AG04450 (cell line): ENCODE measurements around the gene DEFB110. TPM values are rescaled to one million over a fixed set of nuclear protein-coding genes. Genes with fewer than 3 reads are reported as not detected.
A peak's percentile ranks its signal among the peaks of the same experiment; 100 is the strongest.

Experiments used
- CTCF ChIA-PET: fragments of 300-600, 350-600 bp; formaldehyde crosslinking; extraction: SDS; loops from one replicate; lab custom pipeline; 2022; ENCODE audit warnings: antibody characterized with exemption, inconsistent platforms; lab: Charles Lee
- POLR2A ChIA-PET: fragments of 350-600 bp; formaldehyde crosslinking; extraction: SDS; loops from one replicate; lab custom pipeline; 2021; ENCODE audit warnings: antibody characterized with exemption, inconsistent platforms; lab: Yijun Ruan, JAX
- DNase-seq: peaks from one replicate; pipeline ENCODE4 v3.0.0-alpha.2; 2011; ENCODE audit warnings: low read depth, low spot score
- H3K27ac ChIP-seq: one replicate; pipeline ENCODE4 v1.5.1; 2012; ENCODE audit warnings: low read depth, low read length, control low read depth
- H3K27me3 ChIP-seq: one replicate; pipeline ENCODE4 v1.6.0; 2012; ENCODE audit warnings: low read length; ENCODE audit not compliant: control insufficient read depth, insufficient read depth
- H3K4me3 ChIP-seq: 2 replicates; pipeline ENCODE4 v1.5.1; 2011; ENCODE audit warnings: mild to moderate bottlenecking, low read depth, low read length, control low read depth
- H3K9me3 ChIP-seq: 2 replicates; pipeline ENCODE4 v1.5.1; 2012; ENCODE audit warnings: low read length; ENCODE audit not compliant: control insufficient read depth, insufficient read depth
- CTCF ChIP-seq: IDR thresholded peaks from 2 replicates; pipeline ENCODE4 v1.5.1; 2011; ENCODE audit warnings: low read depth, low read length, control low read depth, inconsistent platforms
- polyA plus RNA-seq: library from polyadenylated mRNA; depleted of rRNA; stranded (reverse); fragments of >200 nt; gene quantifications from 2 replicates; pipeline ENCODE4 v1.2.3, GENCODE V29; 2011

The DEFB110 gene
- polyA plus RNA-seq, 1 experiment, result not detected

- CTCF ChIA-PET, result no interaction called here
- POLR2A ChIA-PET, result no interaction called here
- DNase-seq, result no peak
- no peak overlapping the region for H3K4me3 ChIP-seq
- no peak overlapping the region for H3K27ac ChIP-seq
- no peaks in the 10 kb centered on the region for H3K9me3 ChIP-seq
- H3K27me3 ChIP-seq, result no peaks in the 10 kb centered on the region
- TF ChIP-seq CTCF, result no peak
Observed at GRCh38 chr6:50047026-50047425, 25.2 kb upstream of the DEFB110 start.

GRCh38 chr6:50030777-50031562 is 9.2 kb upstream of the DEFB110 start:
- no peak for DNase-seq
- CTCF ChIA-PET, result interaction anchor here (0.8 to 1.2 kb wide), 3 partner anchors 13 to 163 kb away, joined by 3 to 5 read pairs (median 3); no protein-coding TSS in a partner anchor

GRCh38 chr6:50030350-50030749 is 8.6 kb upstream of the DEFB110 start:
- H3K27ac ChIP-seq, result no peak overlapping the region
- TF ChIP-seq CTCF, result no peak
- ChIA-PET CTCF (interaction anchor here (0.6 to 0.9 kb wide), 2 partner anchors 163 to 200 kb away, joined by 3 read pairs; no protein-coding TSS in a partner anchor), POLR2A (no interaction called here)
- no peaks in the 10 kb centered on the region for H3K9me3 ChIP-seq
- no peak for DNase-seq
- H3K4me3 ChIP-seq, result no peak overlapping the region
- H3K27me3 ChIP-seq, result no peaks in the 10 kb centered on the region

More at GRCh38 chr6:50030777-50031562, 9.2 kb upstream of the DEFB110 start:
- POLR2A ChIA-PET, result no interaction called here
- H3K27ac ChIP-seq, result no peak overlapping the region
- no peaks in the 10 kb centered on the region for H3K9me3 ChIP-seq
- peak; percentile 52 for TF ChIP-seq CTCF
- no peaks in the 10 kb centered on the region for H3K27me3 ChIP-seq
- no peak overlapping the region for H3K4me3 ChIP-seq

GRCh38 chr6:50025258-50025657 is 3.5 kb upstream of the DEFB110 start:
- Histone ChIP-seq H3K4me3 (no peak overlapping the region), H3K27ac (no peak overlapping the region), H3K9me3 (no peaks in the 10 kb centered on the region), H3K27me3 (no peaks in the 10 kb centered on the region)
- TF ChIP-seq CTCF, result no peak
- POLR2A ChIA-PET, result no interaction called here
- DNase-seq, result no peak
- CTCF ChIA-PET, result no interaction called here

- no peak for TF ChIP-seq CTCF
- no peak for DNase-seq
Observed at GRCh38 chr6:50007819-50008218, 14.0 kb downstream of the DEFB110 start.

More at GRCh38 chr6:50007819-50008218, 14.0 kb downstream of the DEFB110 start:
- CTCF ChIA-PET, result no interaction called here
- no peak overlapping the region for H3K27ac ChIP-seq
- POLR2A ChIA-PET, result no interaction called here
- H3K27me3 ChIP-seq, result no peaks in the 10 kb centered on the region
- H3K9me3 ChIP-seq, result no peaks in the 10 kb centered on the region
- H3K4me3 ChIP-seq, result no peak overlapping the region
